Measurements from ENCODE around the gene MYT1.

- TF ChIP-seq CTCF (IDR thresholded peaks at IDR 0.05; ENCODE audit: insufficient read depth, low read length) (no peak), GABPA (IDR thresholded peaks at IDR 0.05; ENCODE audit: low read depth) (no peak), REST (IDR thresholded peaks at IDR 0.05; ENCODE audit: insufficient replicate concordance, low read depth) (no peak)
Measured at GRCh38 chr20:64121586-64121985, 42.7 kb upstream of the MYT1 start.
